HG02840 (cell line): Measurements from ENCODE around the gene MXRA8.

Experiments used
- ATAC-seq: cut with Tn5 transposase; IDR thresholded peaks from one replicate; pipeline ENCODE4 v1.9.1; 2021; ENCODE audit warnings: mild to moderate bottlenecking, moderate library complexity, moderate number of reproducible peaks; ENCODE audit not compliant: unreplicated experiment, low FRiP score

The MXRA8 gene

GRCh38 chr1:1351511-1352427, 6.6 kb downstream of the MXRA8 start:
- no peak for ATAC-seq

GRCh38 chr1:1349256-1350012, 8.9 kb downstream of the MXRA8 start, which contains the start of gene DVL1:
Gene DVL1 (minus strand): TSS chr1:1349418. CDS start chr1:1349065, 353 bp downstream.
- peak; percentile 44 for ATAC-seq

DNA sequence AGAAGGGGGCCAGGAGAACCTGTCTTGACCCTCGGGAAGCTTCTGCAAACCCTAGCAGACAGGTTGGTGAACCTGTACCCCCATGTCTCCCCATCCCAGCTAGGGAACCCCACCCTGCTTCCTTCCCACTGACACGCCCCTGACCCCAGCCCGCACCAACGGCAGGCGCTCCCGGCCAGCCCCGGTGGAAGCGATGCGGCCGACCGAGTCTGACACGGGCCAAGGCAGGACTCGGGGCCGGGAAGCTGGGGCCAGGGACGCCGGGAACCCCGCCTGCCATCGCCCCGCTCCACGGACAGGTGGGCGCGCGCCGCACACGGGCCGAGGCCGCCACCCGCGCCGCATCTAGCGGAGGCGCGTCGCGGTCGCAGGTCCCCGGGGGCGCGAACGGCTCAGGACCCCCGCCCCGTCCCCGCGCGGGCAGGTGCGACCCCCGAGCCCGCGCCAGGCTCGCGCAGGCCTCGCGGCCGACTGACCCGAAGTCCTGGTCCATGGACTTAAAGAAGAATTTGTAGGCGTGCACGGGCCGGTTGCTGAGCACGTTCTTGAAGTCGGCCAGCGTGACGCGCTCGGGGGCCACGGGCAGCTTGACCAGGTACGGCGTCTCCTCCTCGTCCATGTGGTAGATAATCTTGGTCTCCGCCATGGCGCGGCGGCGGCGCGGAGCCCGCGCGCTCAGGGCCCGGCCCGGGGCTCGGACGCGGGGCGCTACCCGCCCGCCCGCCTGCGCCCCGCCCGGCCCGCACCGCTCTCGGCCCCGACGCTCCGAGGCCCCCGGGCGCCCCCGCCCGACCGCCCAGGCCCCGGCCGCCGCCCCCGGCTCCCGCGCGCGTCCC, 9.7 kb downstream of the MXRA8 start:
- ATAC-seq, result peak; percentile 31

GRCh38 chr1:1347663-1348419, 10.5 kb downstream of the MXRA8 start:
- ATAC-seq, result no peak

- no peak for ATAC-seq
Observed at GRCh38 chr1:1347026-1347595, 11.2 kb downstream of the MXRA8 start.

GRCh38 chr1:1346501-1346890, 11.9 kb downstream of the MXRA8 start:
- no peak for ATAC-seq

DNA sequence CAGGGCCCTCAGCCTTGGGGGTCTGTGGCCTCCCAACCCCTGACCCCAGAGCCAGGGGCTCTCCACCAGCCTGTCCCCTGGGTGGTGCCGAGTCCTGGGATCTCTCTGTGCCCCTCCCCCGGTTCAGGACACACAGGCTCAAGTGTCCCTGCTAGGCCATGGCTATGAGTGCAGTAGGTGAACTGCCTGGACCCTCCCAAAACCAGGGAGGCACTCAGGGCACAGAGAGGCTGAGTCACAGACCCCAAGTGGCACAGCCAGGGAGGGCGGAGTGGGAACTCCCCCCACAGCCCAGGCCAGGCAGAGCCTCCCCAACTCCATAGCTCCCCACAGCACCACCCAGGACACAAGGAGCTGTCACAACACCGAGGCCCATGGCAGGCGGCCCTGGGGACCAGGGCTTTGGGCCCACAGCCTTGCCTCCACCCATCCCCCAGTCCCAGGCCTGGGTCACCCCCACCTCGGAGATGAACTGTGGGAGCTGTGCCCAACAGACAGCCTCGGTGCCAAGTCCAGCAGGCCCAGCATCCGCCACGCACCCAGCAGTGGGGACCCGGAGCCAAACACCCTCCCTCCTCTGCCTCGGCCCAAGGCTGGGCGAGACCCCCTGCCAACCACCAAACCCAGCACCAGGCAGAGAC, 12.4 kb downstream of the MXRA8 start:
- no peak for ATAC-seq

DNA sequence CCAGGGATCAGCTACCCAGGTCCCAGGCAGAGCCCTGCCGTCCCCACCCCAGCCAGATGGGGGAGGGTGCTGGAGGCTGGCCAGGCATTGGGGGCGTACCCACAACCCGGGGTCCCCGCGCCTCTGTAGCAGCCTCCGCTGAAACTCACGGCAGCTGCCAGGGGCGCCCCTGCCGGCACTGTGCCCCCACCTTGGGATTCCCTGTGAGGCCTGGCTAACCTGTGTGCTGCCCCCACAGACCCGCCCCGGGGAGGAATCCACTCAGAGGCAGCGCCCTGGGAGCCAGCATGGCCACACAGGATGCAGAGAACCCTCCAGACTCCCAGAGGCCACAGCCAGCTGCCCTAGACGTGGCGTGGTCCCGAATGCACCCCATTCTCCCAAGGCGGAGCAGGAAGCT, 13.0 kb downstream of the MXRA8 start:
- ATAC-seq, result no peak

GRCh38 chr1:1344655-1345361, 13.5 kb downstream of the MXRA8 start:
- ATAC-seq, result no peak

DNA sequence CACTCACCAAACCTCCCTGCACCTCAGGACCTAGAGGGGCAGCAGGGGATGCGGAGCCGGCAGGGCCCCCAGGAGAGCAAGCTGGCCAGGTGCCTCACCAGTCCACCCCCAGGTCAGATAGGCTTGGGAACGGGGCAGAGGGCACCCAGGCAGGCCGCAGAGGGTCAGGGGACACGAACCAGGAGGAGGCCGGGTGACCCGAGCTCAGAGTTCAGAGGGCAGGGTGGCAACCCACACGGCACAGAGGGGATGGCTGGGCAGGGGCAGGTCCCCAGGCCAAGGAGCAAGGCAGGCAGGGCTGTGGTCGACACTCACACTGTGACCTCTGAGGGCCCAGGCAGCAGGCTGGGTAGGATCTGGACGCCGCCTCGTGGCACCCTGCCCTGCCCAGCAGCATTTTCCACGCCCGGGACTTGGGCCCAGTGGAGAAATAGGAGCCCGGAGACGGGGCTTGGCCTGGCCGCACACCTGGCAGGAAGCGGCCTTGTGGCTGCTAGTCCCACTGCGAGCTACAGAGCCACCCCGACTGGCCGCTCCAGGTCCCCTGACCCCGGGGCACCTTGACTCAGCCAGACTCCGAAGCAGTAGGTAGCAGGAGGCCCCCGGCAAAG, 14.4 kb downstream of the MXRA8 start:
- ATAC-seq, result no peak

DNA sequence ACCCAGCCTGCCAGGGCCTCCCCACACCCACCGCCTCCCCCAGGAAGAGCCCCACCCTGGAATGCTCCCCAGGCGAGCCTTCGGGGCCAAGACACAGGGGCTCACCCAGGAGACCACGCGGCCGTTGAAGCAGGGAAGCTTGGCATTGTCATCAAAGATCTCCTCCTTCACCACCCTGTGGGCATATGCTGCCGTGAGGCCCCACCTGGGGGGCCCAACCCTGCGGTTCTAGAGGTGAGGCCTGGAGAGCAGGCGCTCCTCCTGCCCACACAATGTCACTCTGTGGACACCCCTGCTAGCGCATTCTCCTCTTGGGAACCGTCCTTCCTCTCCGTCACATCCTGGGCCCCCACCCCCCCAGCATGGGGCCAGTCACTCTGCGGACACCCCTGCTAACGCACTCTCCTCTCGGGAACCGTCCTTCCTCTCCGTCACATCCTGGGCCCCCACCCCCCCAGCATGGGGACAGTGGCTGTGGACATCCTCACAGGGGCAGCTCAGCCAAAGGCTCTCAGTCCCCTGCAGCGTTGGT, 15.7 kb downstream of the MXRA8 start:
- ATAC-seq, result no peak

DNA sequence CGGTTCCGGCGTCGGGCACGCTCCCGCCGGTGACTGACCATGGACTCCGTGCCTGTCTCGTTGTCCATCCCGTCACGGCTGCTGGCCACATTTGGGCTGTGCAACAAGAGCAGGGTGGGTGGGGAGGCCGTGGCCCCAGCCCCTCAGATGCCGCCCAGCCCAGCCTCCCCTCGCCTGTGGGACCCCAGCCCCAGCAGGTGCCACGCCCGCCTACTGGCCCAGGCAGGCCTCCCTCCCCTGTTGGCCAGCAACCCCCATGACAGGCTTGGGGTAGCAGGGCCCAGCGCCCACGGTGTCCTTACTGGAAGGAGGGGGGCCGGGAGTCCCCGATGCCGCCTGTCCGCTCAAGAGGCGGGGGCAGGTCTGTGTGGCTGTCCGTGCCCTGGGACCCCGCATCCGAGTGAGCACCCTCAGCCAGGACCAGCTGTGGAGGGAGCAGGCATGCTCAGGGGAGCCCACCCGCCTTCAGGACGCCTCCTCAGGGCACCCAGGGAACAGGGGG, 16.2 kb downstream of the MXRA8 start:
- no peak for ATAC-seq

GRCh38 chr1:1341549-1342021, 16.8 kb downstream of the MXRA8 start:
- no peak for ATAC-seq

GRCh38 chr1:1340791-1341548, 17.4 kb downstream of the MXRA8 start:
- ATAC-seq, result no peak

GRCh38 chr1:1340185-1340584, 18.2 kb downstream of the MXRA8 start:
- no peak for ATAC-seq

DNA sequence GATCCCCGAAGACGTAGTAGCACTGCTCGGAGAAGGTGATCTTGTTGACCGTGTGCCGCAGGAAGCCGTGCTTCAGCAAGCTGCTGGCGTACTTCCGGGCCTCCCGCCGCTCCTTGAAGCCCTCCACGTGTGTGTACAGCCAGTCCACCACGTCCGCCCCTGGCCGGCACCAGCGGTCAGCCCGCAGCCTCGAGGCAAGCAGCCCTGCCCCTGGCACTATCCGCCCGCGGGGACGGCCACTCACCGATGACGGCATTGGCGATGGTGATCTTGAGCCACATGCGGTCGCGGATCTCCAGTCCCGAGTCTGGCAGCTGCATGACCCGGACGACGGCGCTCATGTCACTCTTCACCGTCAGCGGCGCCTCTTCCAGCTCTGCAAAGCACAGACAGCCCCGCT, 20.1 kb downstream of the MXRA8 start:
- ATAC-seq, result no peak

DNA sequence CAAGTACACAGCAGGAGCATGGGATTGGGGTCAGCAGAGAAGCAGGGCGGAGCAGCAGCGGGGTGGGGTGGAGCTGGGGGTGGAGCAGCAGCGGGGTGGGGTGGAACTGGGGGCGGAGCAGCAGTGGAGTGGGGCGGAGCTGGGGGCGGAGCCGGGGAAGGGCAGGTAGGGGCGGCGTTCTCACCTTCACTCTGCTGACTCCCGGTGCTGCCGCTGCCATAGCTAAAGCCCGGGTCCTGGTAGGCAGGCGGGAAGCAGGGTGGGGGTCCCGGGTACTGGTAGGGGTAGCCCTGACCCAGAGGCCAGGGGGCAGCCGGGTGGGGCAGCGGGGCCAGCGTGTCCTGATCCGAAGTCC, 20.6 kb downstream of the MXRA8 start:
- ATAC-seq, result no peak
